GM12878 (cell line): Measurements from ENCODE around the gene KIAA2012. TPM values are rescaled to one million over a fixed set of nuclear protein-coding genes. Genes with fewer than 3 reads are reported as not detected.

ENCODE experiments used
- ATAC-seq: fragments of 200-7000 bp; cut with Tn5 transposase; 3 replicates; pipeline ENCODE4 v1.9.1; 2020; ENCODE audit warnings: mild to moderate bottlenecking, moderate library complexity
- BruUV-seq: library from RNA; stranded (reverse); fragments of 400-500 nt; replicated peaks from 2 replicates; lab custom pipeline; 2021; lab: Mats Ljungman, UMichigan
- CTCF ChIA-PET: fragments of 300-600 bp; sonication (Branson Sonifier 250); formaldehyde crosslinking; extraction: SDS; loops from one replicate; lab custom pipeline; 2021; ENCODE audit warnings: inconsistent platforms; lab: Yijun Ruan, JAX
- POLR2A ChIA-PET: fragments of 350-600 bp; formaldehyde crosslinking; extraction: SDS; loops from one replicate; lab custom pipeline; 2021; ENCODE audit warnings: inconsistent platforms; lab: Charles Lee
- RAD21 ChIA-PET: fragments of 300-600 bp; sonication (Branson Sonifier 250); formaldehyde crosslinking; loops from one replicate; lab custom pipeline; 2023; ENCODE audit warnings: antibody characterized with exemption; ENCODE audit not compliant: unreplicated experiment; lab: Charles Lee
- SMC1A ChIA-PET: fragments of 300-600 bp; sonication (Branson Sonifier 250); formaldehyde crosslinking; loops from one replicate; lab custom pipeline; 2023; ENCODE audit not compliant: unreplicated experiment, uncharacterized antibody; lab: Charles Lee
- DNase-seq: peaks from one replicate; pipeline ENCODE4 v3.0.0-alpha.2; 2011; ENCODE audit warnings: low read depth, low spot score
- FAIRE-seq: peaks from 3 replicates; lab custom pipeline; 2011; peaks lifted over from hg19 to GRCh38; lab: Jason Lieb, UNC
- H2AFZ ChIP-seq: 2 replicates; pipeline ENCODE4 v1.6.0; 2011; ENCODE audit warnings: low read depth, low read length, control low read depth; ENCODE audit not compliant: control insufficient read depth
- H3K27ac ChIP-seq: 2 replicates; pipeline ENCODE4 v1.5.1; 2011; ENCODE audit warnings: control low read depth; ENCODE audit not compliant: control insufficient read depth, insufficient read depth
- H3K27me3 ChIP-seq, 2 experiments: replicated peaks in 1 of 2; 2 replicates each; pipeline versions ENCODE4 v1.6.0 to v1.6.1; 2011; ENCODE audit warnings: low read length in 1 of 2; ENCODE audit not compliant: control insufficient read depth in 2 of 2, insufficient read depth in 2 of 2
- H3K36me3 ChIP-seq, 2 experiments: 2 replicates each; pipeline ENCODE4 v1.5.1; 2011; ENCODE audit warnings: low read length in 1 of 2; ENCODE audit not compliant: control insufficient read depth in 2 of 2, insufficient read depth in 2 of 2
- H3K4me1 ChIP-seq: 2 replicates; pipeline ENCODE4 v1.6.1; 2011; ENCODE audit warnings: mild to moderate bottlenecking, low read length, moderate library complexity, mixed read lengths; ENCODE audit not compliant: control insufficient read depth, insufficient read depth
- H3K4me2 ChIP-seq: 2 replicates; pipeline ENCODE4 v1.6.0; 2011; ENCODE audit warnings: control low read depth; ENCODE audit not compliant: control insufficient read depth, insufficient read depth
- H3K4me3 ChIP-seq: fragments of 200-600 bp; sonication (generic); 2 replicates; pipeline ENCODE4 v1.5.1; 2016
- H3K79me2 ChIP-seq: 2 replicates; pipeline ENCODE4 v1.6.0; 2011; ENCODE audit warnings: low read length; ENCODE audit not compliant: control insufficient read depth, insufficient read depth
- H3K9ac ChIP-seq: 2 replicates; pipeline ENCODE4 v1.8.0; 2011; ENCODE audit warnings: low read length, control low read depth, mixed read lengths; ENCODE audit not compliant: control insufficient read depth, insufficient read depth
- H3K9me3 ChIP-seq: replicated peaks from 3 replicates; pipeline ENCODE4 v1.5.1; 2011; ENCODE audit warnings: mild to moderate bottlenecking, low read length; ENCODE audit not compliant: control insufficient read depth, insufficient read depth
- H4K20me1 ChIP-seq: 2 replicates; pipeline ENCODE4 v1.6.0; 2011; ENCODE audit not compliant: control insufficient read depth, insufficient read depth
- CEBPB ChIP-seq, 2 experiments: fragments of 150-350 bp in 1 of 2; IDR thresholded peaks; 2 replicates each; pipeline ENCODE4 v1.6.1; 2012 to 2014; ENCODE audit warnings: low read depth in 2 of 2, low read length in 2 of 2, borderline replicate concordance in 1 of 2, inconsistent platforms in 1 of 2
- DPF2 ChIP-seq: fragments of 450-650 bp; IDR thresholded peaks from 2 replicates; pipeline ENCODE4 v1.6.1; 2017; ENCODE audit warnings: mild to moderate bottlenecking
- E2F4 ChIP-seq: IDR thresholded peaks from 2 replicates; pipeline ENCODE4 v1.6.1; 2012; ENCODE audit warnings: low read depth, low read length, improper control_type of control experiment
- EZH2 ChIP-seq: IDR thresholded peaks from 2 replicates; pipeline ENCODE4 v1.6.1; 2012; ENCODE audit warnings: low read depth, mild to moderate bottlenecking, control low read depth, inconsistent platforms, low read length, borderline replicate concordance; ENCODE audit not compliant: control insufficient read depth
- FOS ChIP-seq: IDR thresholded peaks from 3 replicates; pipeline ENCODE4 v1.6.1; 2011; ENCODE audit warnings: borderline replicate concordance; ENCODE audit not compliant: insufficient read length; ENCODE audit errors: extremely low read depth
- FOXK2 ChIP-seq: fragments of 450-650 bp; IDR thresholded peaks from 2 replicates; pipeline ENCODE4 v1.6.1; 2017; ENCODE audit warnings: mild to moderate bottlenecking, moderate library complexity
- IRF3 ChIP-seq: fragments of 450-650 bp; IDR thresholded peaks from 2 replicates; pipeline ENCODE4 v1.6.1; 2014; ENCODE audit warnings: mild to moderate bottlenecking
- IRF4 ChIP-seq: IDR thresholded peaks from 2 replicates; pipeline ENCODE4 v1.6.1; 2011; ENCODE audit warnings: low read depth, low read length
- MEF2B ChIP-seq: fragments of 450-650 bp; IDR thresholded peaks from 2 replicates; pipeline ENCODE4 v1.6.1; 2018; ENCODE audit warnings: mild to moderate bottlenecking, moderate library complexity; ENCODE audit not compliant: partially characterized antibody, poor library complexity, severe bottlenecking
- MXI1 ChIP-seq: fragments of 150-350 bp; IDR thresholded peaks from 2 replicates; pipeline ENCODE4 v1.6.1; 2011; ENCODE audit warnings: low read depth, mild to moderate bottlenecking, inconsistent platforms, low read length, improper control_type of control experiment
- NFYA ChIP-seq: IDR thresholded peaks from 2 replicates; pipeline ENCODE4 v1.6.1; 2011; ENCODE audit warnings: low read depth, mild to moderate bottlenecking, low read length, improper control_type of control experiment, borderline replicate concordance
- POU2F2 ChIP-seq: IDR thresholded peaks from 3 replicates; pipeline ENCODE4 v1.6.1; 2011; ENCODE audit warnings: low read depth, mild to moderate bottlenecking, low read length, borderline replicate concordance
- RUNX3 ChIP-seq: IDR thresholded peaks from 2 replicates; pipeline ENCODE4 v1.6.1; 2012; ENCODE audit warnings: low read length, inconsistent platforms
- SIX5 ChIP-seq: IDR thresholded peaks from 2 replicates; pipeline ENCODE4 v1.6.1; 2011; ENCODE audit warnings: mild to moderate bottlenecking, low read depth, low read length, moderate library complexity; ENCODE audit not compliant: severe bottlenecking
- STAT1 ChIP-seq: fragments of 450-650 bp; conservative IDR thresholded peaks from 2 replicates; pipeline ENCODE4 v1.6.1; 2014; ENCODE audit warnings: antibody characterized with exemption, mild to moderate bottlenecking
- TCF7 ChIP-seq: IDR thresholded peaks from 2 replicates; pipeline ENCODE4 v1.6.1; 2014; ENCODE audit warnings: antibody characterized with exemption, borderline replicate concordance
- ZBTB11 ChIP-seq: fragments of 450-650 bp; formaldehyde crosslinking; IDR thresholded peaks from 2 replicates; pipeline ENCODE4 v1.5.0; 2022; ENCODE audit warnings: mild to moderate bottlenecking, missing genetic modification characterization
- WGBS: methylation state at CpG from one replicate; pipeline ENCODE4 v1.1.6; 2016; ENCODE audit warnings: low lambda C conversion rate; ENCODE audit not compliant: insufficient replicate concordance, insufficient coverage; ENCODE audit errors: missing lambda C conversion rate; 5-methylcytosine and 5-hydroxymethylcytosine counted together
- in situ Hi-C: fragments of 300-500 bp; cut with MboI; formaldehyde crosslinking; loops from 9 replicates; pipeline ENCODE4 v1.14.3; 2018; ENCODE audit warnings: mixed read lengths
- intact Hi-C: fragments of 100-400 bp; cut with micrococcal nuclease; formaldehyde crosslinking; loops from one replicate; pipeline ENCODE4 v1.14.2; 2022; ENCODE audit not compliant: unreplicated experiment
- polyA plus RNA-seq, 11 experiments: library from polyadenylated mRNA; depleted of rRNA in 4 of 11; unstranded in 6 of 11; stranded (reverse) in 5 of 11; fragments of >200 nt; fragmentation: Nextera tagmentation in 4 of 11; fragmentation: Illumina TruSeq in 1 of 11; extraction: Ambion mirVana in 4 of 11; extraction: Trizol in 1 of 11; gene quantifications; 1 replicate in 1 of 11; 2 replicates in 10 of 11; pipeline versions ENCODE4 v1.2.1 to v1.2.3, GENCODE V29; 2011 to 2016; ENCODE audit warnings: inconsistent platforms in 2 of 11, missing spikeins in 2 of 11, low read depth in 1 of 11
- total RNA-seq, 4 experiments: library from RNA; depleted of rRNA in 3 of 4; stranded (reverse); fragments of >200 nt in 3 of 4; fragmentation: Illumina TruSeq in 1 of 4; extraction: Trizol in 1 of 4; gene quantifications; 2 replicates each; pipeline versions ENCODE4 v1.2.1 to v1.2.3, GENCODE V29; 2013 to 2021

The KIAA2012 gene
- total and polyA plus RNA-seq, 10 of the 15 experiments (the other 5 are each of a cell fraction or from before 2014, with no cell fraction given) = 0.03 TPM; not detected in 9

GRCh38 chr2:202065876-202066275 is 7.2 kb upstream of the KIAA2012 start:
- POLR2A ChIA-PET = no interaction called here
- no peaks in the 10 kb centered on the region; a peak in 1 of 4 replicates for H3K27me3 ChIP-seq
- H3K4me2 ChIP-seq = no peak overlapping the region
- H4K20me1 ChIP-seq = no peaks in the 10 kb centered on the region
- CTCF ChIA-PET = interaction anchor here (1.3 to 1.6 kb wide), 2 partner anchors 205 to 270 kb away, joined by 3 to 5 read pairs; no protein-coding TSS in a partner anchor
- intact Hi-C loops (no loop called here), in situ Hi-C loops (no loop called here)
- no peak overlapping the region for H2AFZ ChIP-seq
- RAD21 ChIA-PET = no interaction called here
- TF ChIP-seq DPF2 = no peak
- no peak for TF ChIP-seq E2F4
- TF ChIP-seq TCF7 = no peak
- no peak for TF ChIP-seq CEBPB (IDR thresholded peaks at IDR 0.05; ENCODE audit: borderline replicate concordance in 1 of 2, low read depth in 2 of 2, low read length in 2 of 2)
- TF ChIP-seq SIX5 = no peak
- TF ChIP-seq RUNX3 = no peak
- TF ChIP-seq IRF4 = no peak
- TF ChIP-seq IRF3 = no peak
- no peak for TF ChIP-seq STAT1
- TF ChIP-seq ZBTB11 (CRISPR knock-in tag) = no peak
- no peak for TF ChIP-seq NFYA
- no peak for TF ChIP-seq FOXK2
- no peak for TF ChIP-seq MXI1
- TF ChIP-seq POU2F2 = no peak
- no peak for TF ChIP-seq EZH2
- TF ChIP-seq MEF2B = no peak
- no peak for TF ChIP-seq FOS
- 10% methylated on average over 3 of the region's 3 CpGs for WGBS
- no peak for ATAC-seq
- H3K4me1 ChIP-seq = 0 out of 2 replicates have a peak, but pooled peaks cover 2% of the 10 kb centered on the region
- no peak for FAIRE-seq
- no TSS peak for BruUV-seq
- H3K36me3 ChIP-seq = no peaks in the 10 kb centered on the region
- no peak overlapping the region for H3K27ac ChIP-seq
- H3K9ac ChIP-seq = no peak overlapping the region
- no peak for DNase-seq
- H3K79me2 ChIP-seq = no peaks in the 10 kb centered on the region
- H3K4me3 ChIP-seq = no peak overlapping the region
- SMC1A ChIA-PET = no interaction called here
- no peaks in the 10 kb centered on the region for H3K9me3 ChIP-seq
